Endodermal cell (in vitro differentiated cells): ENCODE measurements around the gene SOS2. TPM values are rescaled to one million over a fixed set of nuclear protein-coding genes. Genes with fewer than 3 reads are reported as not detected.

Experiments used
- DNase-seq: peaks from one replicate; pipeline ENCODE4 v3.0.0-alpha.2; 2017
- H3K27ac ChIP-seq: 2 replicates; pipeline ENCODE4 v1.5.1; 2013; ENCODE audit warnings: mild to moderate bottlenecking, low read depth, low read length, moderate library complexity
- H3K27me3 ChIP-seq: 2 replicates; pipeline ENCODE4 v1.6.1; 2013; ENCODE audit warnings: mild to moderate bottlenecking, low read length, moderate library complexity; ENCODE audit not compliant: insufficient read depth, control insufficient read depth, poor library complexity, severe bottlenecking
- H3K36me3 ChIP-seq: 2 replicates; pipeline ENCODE4 v1.7.0; 2013; ENCODE audit warnings: mild to moderate bottlenecking, low read length, moderate library complexity; ENCODE audit not compliant: control insufficient read depth, insufficient read depth
- H3K4me1 ChIP-seq: one replicate; pipeline ENCODE4 v1.7.0; 2013; ENCODE audit warnings: low read length; ENCODE audit not compliant: control insufficient read depth, insufficient read depth
- H3K4me3 ChIP-seq: 2 replicates; pipeline ENCODE4 v1.5.1; 2013; ENCODE audit warnings: mild to moderate bottlenecking, low read length, moderate library complexity
- H3K9ac ChIP-seq: 2 replicates; pipeline ENCODE4 v1.6.1; 2013; ENCODE audit warnings: mild to moderate bottlenecking, low read length, moderate library complexity; ENCODE audit not compliant: poor library complexity, severe bottlenecking; ENCODE audit errors: extremely low read depth
- H3K9me3 ChIP-seq: 2 replicates; pipeline ENCODE4 v1.6.1; 2013; ENCODE audit warnings: mild to moderate bottlenecking, low read length, moderate library complexity; ENCODE audit not compliant: control insufficient read depth
- H3K27ac Mint-ChIP-seq: 2 replicates; pipeline ENCODE4 v1.8.0; 2020; ENCODE audit warnings: mixed read lengths
- H3K27me3 Mint-ChIP-seq: 2 replicates; pipeline ENCODE4 v1.8.0; 2021; ENCODE audit warnings: mild to moderate bottlenecking, mixed read lengths; ENCODE audit not compliant: insufficient read depth
- H3K36me3 Mint-ChIP-seq: 2 replicates; pipeline ENCODE4 v1.8.0; 2020; ENCODE audit warnings: low read depth, mixed read lengths
- H3K4me1 Mint-ChIP-seq: 2 replicates; pipeline ENCODE4 v1.8.0; 2020; ENCODE audit warnings: mixed read lengths
- H3K4me3 Mint-ChIP-seq: 2 replicates; pipeline ENCODE4 v1.8.0; 2020; ENCODE audit warnings: mild to moderate bottlenecking, moderate library complexity, mixed read lengths
- H3K9me3 Mint-ChIP-seq: 2 replicates; pipeline ENCODE4 v1.8.0; 2020; ENCODE audit warnings: mild to moderate bottlenecking, mixed read lengths
- WGBS, 2 experiments: methylation state at CpG; one replicate each; pipeline versions ENCODE4 v1.1.5 to v1.1.7; 2013; ENCODE audit warnings: missing lambda C conversion rate in 2 of 2, mixed read lengths in 1 of 2; ENCODE audit not compliant: insufficient coverage in 1 of 2, insufficient read length in 1 of 2; 5-methylcytosine and 5-hydroxymethylcytosine counted together
- total RNA-seq, 2 donors: library from RNA; stranded (reverse); fragmentation: NEBNext Ultra II Directional in 1 of 2; extraction: Animal tissue kit (Norgen Biotek cat#: 25700) in 1 of 2; gene quantifications; 2 replicates in 1 of 2; 3 replicates in 1 of 2; pipeline ENCODE4 v1.2.1, GENCODE V29; 2021
- TF ChIP-seq, protein P1 (sequence below): fragments of 200-600 bp; sonication (generic); conservative IDR thresholded peaks from 2 replicates; pipeline ENCODE4 v1.5.0; 2021; ENCODE audit warnings: antibody characterized with exemption, mild to moderate bottlenecking

Gene SOS2
- total RNA-seq, 2 donors from 2014 or later, result 19.6 to 20.4 TPM

DNA sequence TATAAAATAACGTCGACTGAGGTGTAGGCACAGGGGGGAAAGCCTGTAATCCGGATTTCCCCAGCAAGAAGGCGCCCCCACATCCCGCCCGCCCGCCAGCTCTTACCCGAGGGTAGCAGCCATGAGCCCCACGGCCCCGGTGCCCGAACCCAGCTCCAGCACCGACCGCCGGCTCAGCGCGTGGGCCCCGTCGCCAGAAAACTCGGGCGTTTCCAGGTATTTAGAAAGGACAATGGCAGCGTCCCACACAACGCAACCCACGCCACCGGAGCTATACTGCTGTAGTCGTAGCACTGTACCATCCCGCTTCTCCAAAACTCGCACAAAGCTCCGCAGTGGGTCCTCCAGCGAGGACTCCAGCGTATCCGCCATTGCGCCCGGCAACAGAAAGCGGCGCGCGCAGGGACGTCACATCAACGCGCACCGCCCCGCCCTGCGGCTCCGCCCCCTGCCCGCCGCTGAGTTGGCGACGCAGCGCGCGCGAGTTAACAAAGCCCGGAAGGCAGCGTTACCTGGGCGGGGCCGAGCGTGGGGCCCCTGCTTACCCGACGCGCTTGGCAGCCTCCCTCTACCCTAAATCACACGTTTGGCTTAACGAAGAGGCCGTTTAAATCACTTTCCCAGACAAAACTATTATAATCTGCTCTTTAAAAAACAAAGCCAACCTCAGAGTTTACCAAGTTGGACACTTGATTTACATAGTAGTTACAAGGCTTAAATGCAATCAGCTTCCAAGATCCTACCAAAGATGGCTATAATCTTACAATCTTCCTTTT, 115.0 kb downstream of the SOS2 start, which contains the start of gene VCPKMT:
VCPKMT (minus strand) TSS at position 392 of the 776 bp plus-strand sequence; CDS start at position 372, 20 bp downstream.
- peak within 1 kb of the TSS; percentile 89 for H3K4me3 ChIP-seq
- WGBS, 2 experiments, result 0% methylated on average over 46 to 63 of the region's 63 CpGs
- Mint-ChIP-seq H3K27me3 (no peaks in the 10 kb centered on the region), H3K36me3 (peaks cover 43% of the 10 kb centered on the region), H3K4me3 (peak within 1 kb of the TSS; percentile 91), H3K27ac (peak within 1 kb of the TSS; percentile 99), H3K9me3 (no peaks in the 10 kb centered on the region), H3K4me1 (peaks cover 11% of the 10 kb centered on the region)
- H3K9me3 ChIP-seq, result no peaks in the 10 kb centered on the region
- H3K9ac ChIP-seq, result peak within 1 kb of the TSS; percentile 90
- peaks cover 46% of the 10 kb centered on the region for H3K36me3 ChIP-seq
- TF ChIP-seq, protein P1, sequence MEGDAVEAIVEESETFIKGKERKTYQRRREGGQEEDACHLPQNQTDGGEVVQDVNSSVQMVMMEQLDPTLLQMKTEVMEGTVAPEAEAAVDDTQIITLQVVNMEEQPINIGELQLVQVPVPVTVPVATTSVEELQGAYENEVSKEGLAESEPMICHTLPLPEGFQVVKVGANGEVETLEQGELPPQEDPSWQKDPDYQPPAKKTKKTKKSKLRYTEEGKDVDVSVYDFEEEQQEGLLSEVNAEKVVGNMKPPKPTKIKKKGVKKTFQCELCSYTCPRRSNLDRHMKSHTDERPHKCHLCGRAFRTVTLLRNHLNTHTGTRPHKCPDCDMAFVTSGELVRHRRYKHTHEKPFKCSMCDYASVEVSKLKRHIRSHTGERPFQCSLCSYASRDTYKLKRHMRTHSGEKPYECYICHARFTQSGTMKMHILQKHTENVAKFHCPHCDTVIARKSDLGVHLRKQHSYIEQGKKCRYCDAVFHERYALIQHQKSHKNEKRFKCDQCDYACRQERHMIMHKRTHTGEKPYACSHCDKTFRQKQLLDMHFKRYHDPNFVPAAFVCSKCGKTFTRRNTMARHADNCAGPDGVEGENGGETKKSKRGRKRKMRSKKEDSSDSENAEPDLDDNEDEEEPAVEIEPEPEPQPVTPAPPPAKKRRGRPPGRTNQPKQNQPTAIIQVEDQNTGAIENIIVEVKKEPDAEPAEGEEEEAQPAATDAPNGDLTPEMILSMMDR, result no peak
- peak within 1 kb of the TSS; percentile 91 for H3K27ac ChIP-seq
- H3K27me3 ChIP-seq, result no peaks in the 10 kb centered on the region
- peaks cover 4% of the 10 kb centered on the region for H3K4me1 ChIP-seq
- DNase-seq, result peak; percentile 96

DNA sequence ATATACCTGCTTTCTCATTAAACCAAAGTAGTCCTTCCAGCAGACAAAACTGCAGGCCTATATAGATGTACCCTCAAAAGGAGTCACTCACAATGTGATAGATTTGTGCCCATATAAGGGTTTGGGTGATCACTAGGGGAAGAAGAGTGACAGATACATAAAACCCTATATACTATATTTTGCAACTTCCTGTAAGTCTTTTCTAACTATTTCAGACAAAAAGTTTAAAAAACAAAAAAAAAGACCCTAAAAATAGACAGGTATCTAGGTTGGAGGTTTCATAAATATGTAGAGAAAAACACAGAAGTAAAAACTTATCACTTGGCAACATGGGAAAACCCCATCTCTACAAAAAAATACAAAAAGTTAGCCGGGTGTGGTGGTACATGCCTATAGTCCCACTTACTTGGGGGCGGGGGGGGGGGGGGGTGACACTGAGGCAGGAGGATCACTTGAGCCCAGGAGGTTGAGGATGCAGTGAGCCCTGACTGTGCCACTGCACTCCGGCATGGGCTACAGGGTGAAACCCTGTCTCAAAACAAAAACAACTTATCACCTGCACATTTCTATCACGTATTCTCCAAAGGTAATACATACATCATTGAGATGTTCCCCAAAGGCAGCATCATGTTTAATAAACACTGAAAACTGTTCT, 117.9 kb downstream of the SOS2 start:
- Mint-ChIP-seq H3K36me3 (peaks cover 63% of the 10 kb centered on the region), H3K4me1 (peaks cover 11% of the 10 kb centered on the region), H3K27ac (no peak overlapping the region), H3K4me3 (no peak overlapping the region), H3K27me3 (no peaks in the 10 kb centered on the region), H3K9me3 (no peaks in the 10 kb centered on the region)
- H3K4me1 ChIP-seq, result peaks cover 4% of the 10 kb centered on the region
- no peaks in the 10 kb centered on the region for H3K27me3 ChIP-seq
- H3K4me3 ChIP-seq, result no peak overlapping the region
- H3K9ac ChIP-seq, result no peak overlapping the region
- 88 to 98% methylated on average over 1 to 2 of the region's 4 CpGs for WGBS, 2 experiments
- H3K36me3 ChIP-seq, result peaks cover 68% of the 10 kb centered on the region
- H3K9me3 ChIP-seq, result no peaks in the 10 kb centered on the region
- DNase-seq, result no peak
- no peak overlapping the region for H3K27ac ChIP-seq
- TF ChIP-seq, protein P1, result no peak

DNA sequence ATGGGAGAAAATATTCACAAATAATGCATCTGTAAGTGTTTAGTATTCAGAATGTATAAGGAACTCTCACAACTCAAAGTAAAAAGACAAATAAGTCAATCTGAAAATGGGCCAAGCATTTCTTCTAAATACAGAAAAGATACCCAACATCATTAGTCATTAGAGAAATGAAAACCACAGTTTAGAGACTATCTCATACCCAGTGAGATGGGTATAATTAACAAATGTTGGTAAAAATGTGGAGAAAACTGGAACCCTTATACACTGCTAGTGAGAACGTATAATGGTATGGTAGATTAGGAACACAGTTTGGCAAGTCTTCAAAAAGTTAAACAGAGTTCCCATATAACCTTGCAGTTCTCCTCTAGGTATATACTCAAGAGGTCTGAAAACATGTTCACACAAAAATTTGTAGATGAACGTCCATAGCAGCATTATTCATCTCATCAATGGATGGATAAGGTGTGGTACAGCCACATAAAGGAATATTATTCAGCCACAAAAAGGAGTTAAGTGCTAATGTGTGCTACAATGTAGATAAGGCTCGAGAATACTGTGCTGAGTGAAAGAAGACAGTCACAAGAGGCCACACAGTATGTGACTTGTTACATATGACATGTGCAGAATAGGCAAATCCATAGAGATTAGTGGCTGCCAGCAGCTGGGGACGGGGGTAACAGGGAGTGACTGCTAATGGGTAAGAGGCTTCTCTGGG, 120.9 kb downstream of the SOS2 start:
- Histone ChIP-seq H3K4me3 (no peak overlapping the region), H3K9ac (no peak overlapping the region), H3K27ac (no peak overlapping the region), H3K36me3 (peaks cover 63% of the 10 kb centered on the region), H3K27me3 (no peaks in the 10 kb centered on the region), H3K9me3 (no peaks in the 10 kb centered on the region), H3K4me1 (no peaks in the 10 kb centered on the region)
- 95 to 100% methylated on average over 3 to 4 of the region's 4 CpGs for WGBS, 2 experiments
- Mint-ChIP-seq H3K27me3 (no peaks in the 10 kb centered on the region), H3K9me3 (no peaks in the 10 kb centered on the region), H3K27ac (no peak overlapping the region), H3K36me3 (peaks cover 61% of the 10 kb centered on the region), H3K4me3 (no peak overlapping the region), H3K4me1 (peaks cover under 1% of the 10 kb centered on the region)
- TF ChIP-seq, protein P1, result no peak
- DNase-seq, result no peak
